Measurements from ENCODE around the gene NPR1.
"Not testable (repeated sequence)": the region's sequence is repeated elsewhere in the genome, so short reads cannot be mapped to it uniquely, and the experiment has no call there.

Gene NPR1

GRCh38 chr1:153684892-153685291 lies 6.4 kb downstream of the NPR1 start:
- no peak for DNase-seq

GRCh38 chr1:153685544-153686340 lies 7.3 kb downstream of the NPR1 start:
- DNase-seq = no peak

DNA sequence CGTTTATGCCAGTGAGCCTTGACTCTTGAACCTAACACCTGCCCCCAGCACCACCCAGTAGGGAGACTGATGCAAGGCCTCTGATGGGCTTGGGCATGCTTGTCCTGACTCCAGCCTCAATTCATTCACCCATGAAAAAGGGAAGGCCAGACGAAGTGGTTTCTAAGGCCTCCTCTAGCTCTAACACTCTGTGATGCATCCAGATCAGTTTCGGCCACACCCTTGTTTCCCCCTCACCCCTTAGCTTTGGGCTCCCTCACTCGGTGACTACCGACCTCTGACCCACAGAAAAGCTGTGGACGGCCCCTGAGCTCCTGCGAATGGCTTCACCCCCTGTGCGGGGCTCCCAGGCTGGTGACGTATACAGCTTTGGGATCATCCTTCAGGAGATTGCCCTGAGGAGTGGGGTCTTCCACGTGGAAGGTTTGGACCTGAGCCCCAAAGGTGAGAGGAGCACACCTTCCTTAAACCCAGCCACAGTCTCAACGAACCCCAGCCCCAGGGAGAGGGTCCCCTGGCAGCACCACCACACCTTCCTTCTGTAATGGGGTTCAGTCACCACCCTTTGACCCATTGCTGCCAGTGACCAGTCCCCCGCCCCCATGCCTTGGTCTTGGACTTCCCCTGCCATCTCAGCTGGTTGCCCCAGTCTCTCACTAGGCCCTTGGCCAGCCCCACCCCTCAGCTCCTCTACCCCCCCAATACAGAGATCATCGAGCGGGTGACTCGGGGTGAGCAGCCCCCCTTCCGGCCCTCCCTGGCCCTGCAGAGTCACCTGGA lies 9.0 kb downstream of the NPR1 start:
- no peak for DNase-seq

- DNase-seq = no peak
These were observed 9.8 kb downstream of the NPR1 start for GRCh38 chr1:153688276-153688675.

DNA sequence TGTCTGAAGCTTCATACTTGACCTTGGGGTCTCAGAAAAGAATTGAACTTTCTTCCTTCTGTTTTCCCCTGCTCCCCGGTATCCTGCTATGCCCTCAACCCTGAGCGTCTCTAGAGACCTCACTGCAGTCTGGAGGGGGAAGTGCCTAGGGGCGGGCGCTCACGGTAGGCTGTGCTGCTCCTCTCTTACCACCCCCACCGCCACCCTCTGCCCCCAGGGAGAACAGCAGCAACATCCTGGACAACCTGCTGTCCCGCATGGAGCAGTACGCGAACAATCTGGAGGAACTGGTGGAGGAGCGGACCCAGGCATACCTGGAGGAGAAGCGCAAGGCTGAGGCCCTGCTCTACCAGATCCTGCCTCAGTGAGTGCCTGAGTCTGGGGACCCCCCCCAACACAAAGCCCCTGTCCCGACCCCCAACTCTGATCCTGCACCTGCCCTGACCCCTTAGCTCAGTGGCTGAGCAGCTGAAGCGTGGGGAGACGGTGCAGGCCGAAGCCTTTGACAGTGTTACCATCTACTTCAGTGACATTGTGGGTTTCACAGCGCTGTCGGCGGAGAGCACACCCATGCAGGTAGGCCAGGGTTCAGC lies 10.3 kb downstream of the NPR1 start:
- no peak for DNase-seq

DNA sequence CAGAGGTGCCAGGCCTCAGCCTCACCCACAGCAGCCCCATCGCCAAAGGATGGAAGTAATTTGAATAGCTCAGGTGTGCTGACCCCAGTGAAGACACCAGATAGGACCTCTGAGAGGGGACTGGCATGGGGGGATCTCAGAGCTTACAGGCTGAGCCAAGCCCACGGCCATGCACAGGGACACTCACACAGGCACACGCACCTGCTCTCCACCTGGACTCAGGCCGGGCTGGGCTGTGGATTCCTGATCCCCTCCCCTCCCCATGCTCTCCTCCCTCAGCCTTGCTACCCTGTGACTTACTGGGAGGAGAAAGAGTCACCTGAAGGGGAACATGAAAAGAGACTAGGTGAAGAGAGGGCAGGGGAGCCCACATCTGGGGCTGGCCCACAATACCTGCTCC lies 15.0 kb downstream of the NPR1 start:
- DNase-seq = no peak

DNA sequence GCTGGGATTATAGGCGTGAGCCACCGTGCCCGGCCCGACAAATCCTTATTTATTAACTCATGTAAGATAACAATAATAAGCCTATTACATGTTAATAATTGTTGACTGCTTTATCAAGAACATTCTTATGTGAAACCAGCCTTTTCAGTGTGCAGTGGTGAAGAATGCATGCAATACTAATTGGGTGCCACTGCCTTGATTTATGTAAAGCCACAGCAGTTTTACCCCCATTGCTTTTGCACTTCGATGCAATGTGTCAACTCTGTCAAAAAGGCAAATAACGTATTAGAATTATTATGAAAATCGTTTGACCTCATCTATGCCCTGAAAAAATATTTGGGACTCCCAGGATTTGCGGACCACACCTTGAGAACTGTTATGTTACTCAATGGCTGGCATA lies 18.3 kb downstream of the NPR1 start:
- DNase-seq = no peak

- DNase-seq = no peak
These were observed 18.9 kb downstream of the NPR1 start for GRCh38 chr1:153697191-153698019.

DNA sequence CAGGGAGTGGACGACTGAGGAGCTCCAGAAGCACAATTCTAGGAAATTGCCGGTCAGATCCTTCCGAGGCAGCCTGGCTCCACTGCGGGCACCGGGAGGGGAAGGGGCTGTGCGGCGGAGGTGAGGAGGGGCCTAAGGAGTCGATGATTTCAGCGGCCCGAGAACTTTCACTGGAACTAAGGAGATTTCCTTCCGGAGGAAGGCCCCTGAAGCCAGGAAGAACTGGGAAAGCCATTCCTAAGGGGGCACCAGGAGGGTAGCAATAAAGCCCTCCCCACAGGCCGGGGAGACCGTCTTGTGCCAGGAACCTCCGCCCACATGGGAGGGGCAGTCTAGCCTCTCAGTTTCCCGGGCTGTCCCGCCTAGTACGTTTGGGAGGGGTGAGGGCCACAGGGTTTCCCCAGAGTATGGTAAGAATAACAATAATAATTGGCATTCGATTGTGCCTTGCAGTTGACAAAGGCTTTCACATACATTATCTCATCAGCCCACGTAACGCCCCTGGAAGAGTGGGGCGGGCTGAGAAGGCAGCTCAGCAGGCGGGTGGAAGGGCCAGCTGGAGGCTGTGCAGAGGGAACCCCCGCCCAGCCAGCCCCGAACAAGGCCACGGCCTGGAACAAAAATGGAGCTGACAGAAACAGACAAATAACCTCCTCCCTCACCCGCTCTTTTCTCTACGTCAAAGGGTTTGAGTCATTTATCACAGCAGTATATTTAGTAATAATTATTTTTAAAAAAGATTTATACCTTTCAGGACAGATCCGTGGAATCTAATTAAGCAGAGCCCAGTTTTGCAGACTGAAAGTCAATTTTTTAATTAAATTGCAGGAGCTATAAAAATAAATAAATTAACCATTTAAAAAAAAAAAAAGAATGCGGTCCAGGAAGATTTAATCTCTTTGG lies 19.8 kb downstream of the NPR1 start:
- DNase-seq = no peak

- DNase-seq = no peak
These were observed 20.6 kb downstream of the NPR1 start for GRCh38 chr1:153698923-153699714.

DNA sequence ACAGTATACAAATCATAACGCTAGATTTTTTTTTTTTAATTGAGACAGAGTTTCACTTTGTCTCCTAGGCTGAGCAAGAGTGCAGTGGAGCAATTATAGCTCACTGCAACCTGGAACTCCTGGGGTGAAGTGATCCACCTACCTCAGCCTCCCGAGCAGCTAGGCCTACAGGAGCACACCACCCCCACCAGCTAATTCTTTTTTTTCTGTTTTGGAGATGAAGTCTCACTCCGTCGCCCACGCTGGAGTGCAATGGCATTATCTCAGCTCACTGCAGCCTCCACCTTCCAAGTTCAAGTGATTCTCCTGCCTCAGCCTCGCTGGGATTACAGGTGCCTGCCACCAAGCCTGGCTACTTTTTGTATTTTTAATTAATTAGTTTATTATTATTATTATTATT lies 21.3 kb downstream of the NPR1 start:
- DNase-seq = no peak

- DNase-seq = no peak
These were observed 27.0 kb downstream of the NPR1 start for GRCh38 chr1:153705484-153705883.

- DNase-seq = no peak
These were observed 32.5 kb downstream of the NPR1 start for GRCh38 chr1:153711026-153711425.

DNA sequence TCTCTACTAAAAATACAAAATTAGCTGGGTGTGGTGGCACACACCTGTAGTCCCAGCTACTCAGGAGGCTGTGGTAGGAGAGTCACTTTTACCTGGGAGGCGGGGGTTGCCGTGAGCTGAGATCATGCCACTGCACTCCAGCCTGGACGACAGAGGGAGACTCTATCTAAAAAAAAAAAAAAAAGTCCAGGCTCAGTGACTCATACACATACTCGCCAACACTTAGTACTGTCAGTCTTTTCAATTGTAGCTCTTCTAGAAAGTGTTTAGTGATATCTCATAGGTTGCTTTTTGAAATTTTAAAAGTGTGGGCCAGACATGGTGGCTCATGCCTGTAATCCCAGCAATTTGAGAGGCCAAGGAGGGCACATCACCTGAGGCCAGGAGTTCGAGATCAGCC lies 37.7 kb downstream of the NPR1 start:
- not testable (repeated sequence) for DNase-seq

- no peak for DNase-seq
These were observed 38.8 kb downstream of the NPR1 start for GRCh38 chr1:153717330-153717729.

GRCh38 chr1:153723687-153724086 lies 45.2 kb downstream of the NPR1 start:
- no peak for DNase-seq

DNA sequence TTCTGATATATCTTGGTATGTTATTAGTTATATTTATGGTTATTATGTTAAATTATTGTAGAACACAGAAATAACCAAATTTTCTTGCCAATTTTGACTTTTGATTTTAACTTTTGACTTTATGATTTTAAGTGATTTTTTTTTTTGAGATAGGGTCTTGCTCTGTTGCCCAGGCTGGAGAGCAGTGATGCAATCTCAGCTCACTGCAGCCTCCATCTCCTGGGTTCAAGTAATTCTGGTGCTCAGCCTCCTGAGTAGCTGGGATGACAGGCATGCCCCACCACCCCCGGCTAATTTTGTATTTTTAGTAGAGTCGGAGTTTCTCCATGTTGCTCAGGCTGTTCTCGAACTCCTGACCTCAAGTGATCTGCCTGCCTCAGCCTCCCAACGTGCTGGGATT lies 46.1 kb downstream of the NPR1 start:
- not testable (repeated sequence) for DNase-seq

GRCh38 chr1:153727463-153728304 lies 49.2 kb downstream of the NPR1 start, which contains the start of gene INTS3:
INTS3 (plus strand) TSS chr1:153728050; CDS start chr1:153728635, 585 bp downstream.
- DNase-seq = peak; percentile 100

- peak; percentile 77 for DNase-seq
These were observed 50.0 kb downstream of the NPR1 start for GRCh38 chr1:153728305-153729066.

All from activated effector memory CD4-positive, alpha-beta T cell treated with anti-CD3 and anti-CD28 coated beads, Interleukin-2, amount 50 U/mL, for 16 hours (primary cell).